Epithelial cell of proximal tubule (primary cell): ENCODE results near the gene TXNDC2. TPM values are rescaled to one million over a fixed set of nuclear protein-coding genes. Genes with fewer than 3 reads are reported as not detected.

Experiments used
- DNase-seq: peaks from one replicate; pipeline ENCODE4 v3.0.0-alpha.2; 2011; ENCODE audit warnings: low read depth
- H3K4me3 ChIP-seq: 2 replicates; pipeline ENCODE4 v1.5.1; 2011; ENCODE audit warnings: low read depth, mild to moderate bottlenecking, low read length
- total RNA-seq: library from RNA; depleted of rRNA; stranded (reverse); fragments of >200 nt; gene quantifications from 2 replicates; pipeline ENCODE4 v1.2.3, GENCODE V29; 2015
- TF ChIP-seq, protein P1 (sequence below): conservative IDR thresholded peaks from 2 replicates; pipeline ENCODE4 v1.5.1; 2012; ENCODE audit warnings: low read depth, mild to moderate bottlenecking, low read length

TXNDC2 gene
- total RNA-seq, 1 donor from 2014 or later = not detected

DNA sequence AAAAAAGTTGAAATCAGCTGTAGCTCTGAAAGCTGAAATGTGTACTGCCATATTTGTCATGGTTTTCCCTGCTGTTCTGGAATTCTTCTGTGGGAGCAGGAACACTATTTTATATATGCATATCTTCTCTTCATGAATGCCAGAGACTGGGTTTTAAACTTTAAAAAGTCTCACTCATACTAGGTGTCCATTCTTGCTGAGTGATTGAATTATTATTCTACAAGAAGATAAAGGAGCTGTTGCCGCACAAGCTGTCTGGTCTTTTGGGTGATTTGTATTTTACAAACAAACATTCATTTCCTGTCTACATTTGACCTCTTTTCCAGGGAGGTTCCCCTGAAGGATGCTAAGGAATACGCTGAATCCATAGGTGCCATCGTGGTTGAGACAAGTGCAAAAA, 40.5 kb upstream of the TXNDC2 start:
- TF ChIP-seq, protein P1, sequence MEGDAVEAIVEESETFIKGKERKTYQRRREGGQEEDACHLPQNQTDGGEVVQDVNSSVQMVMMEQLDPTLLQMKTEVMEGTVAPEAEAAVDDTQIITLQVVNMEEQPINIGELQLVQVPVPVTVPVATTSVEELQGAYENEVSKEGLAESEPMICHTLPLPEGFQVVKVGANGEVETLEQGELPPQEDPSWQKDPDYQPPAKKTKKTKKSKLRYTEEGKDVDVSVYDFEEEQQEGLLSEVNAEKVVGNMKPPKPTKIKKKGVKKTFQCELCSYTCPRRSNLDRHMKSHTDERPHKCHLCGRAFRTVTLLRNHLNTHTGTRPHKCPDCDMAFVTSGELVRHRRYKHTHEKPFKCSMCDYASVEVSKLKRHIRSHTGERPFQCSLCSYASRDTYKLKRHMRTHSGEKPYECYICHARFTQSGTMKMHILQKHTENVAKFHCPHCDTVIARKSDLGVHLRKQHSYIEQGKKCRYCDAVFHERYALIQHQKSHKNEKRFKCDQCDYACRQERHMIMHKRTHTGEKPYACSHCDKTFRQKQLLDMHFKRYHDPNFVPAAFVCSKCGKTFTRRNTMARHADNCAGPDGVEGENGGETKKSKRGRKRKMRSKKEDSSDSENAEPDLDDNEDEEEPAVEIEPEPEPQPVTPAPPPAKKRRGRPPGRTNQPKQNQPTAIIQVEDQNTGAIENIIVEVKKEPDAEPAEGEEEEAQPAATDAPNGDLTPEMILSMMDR = no peak
- no peak overlapping the region for H3K4me3 ChIP-seq
- DNase-seq = no peak

DNA sequence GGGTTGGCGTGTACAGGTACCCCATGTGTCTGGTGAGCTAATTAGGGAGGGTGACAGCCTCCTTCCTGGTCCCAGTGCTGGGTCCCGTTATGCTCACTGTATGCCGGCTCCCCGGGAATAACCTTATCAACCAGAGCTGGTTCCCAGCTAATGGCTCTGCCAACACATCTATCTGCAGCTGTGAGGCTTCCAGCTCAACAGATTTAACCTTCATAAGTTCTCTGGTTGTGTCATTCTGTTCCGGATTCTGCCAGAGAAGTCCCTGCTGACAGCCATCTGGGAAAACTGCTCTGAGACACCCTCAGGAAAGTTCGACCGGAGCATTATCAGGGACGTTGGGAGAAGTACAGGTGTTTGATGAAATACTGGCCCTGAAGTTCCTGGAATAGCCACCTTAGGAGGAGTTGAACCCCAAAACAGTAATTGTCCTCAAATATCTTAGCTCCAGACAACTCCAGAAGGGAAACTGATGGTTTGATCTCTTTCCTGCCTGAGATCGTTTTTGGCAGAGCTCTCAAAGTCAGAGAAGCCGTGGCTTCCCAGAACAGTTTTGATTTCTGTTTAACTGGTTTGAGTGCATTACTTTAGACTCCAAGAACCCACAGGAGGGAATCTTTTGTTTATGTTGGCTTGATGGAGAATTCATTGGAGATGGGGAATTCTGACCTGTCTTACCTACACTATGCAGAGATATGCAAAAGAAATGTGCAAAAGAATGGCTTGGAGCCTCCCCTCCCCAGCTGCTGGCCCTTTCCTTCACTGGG, 39.4 kb upstream of the TXNDC2 start:
- no peak for DNase-seq
- no peak overlapping the region for H3K4me3 ChIP-seq
- TF ChIP-seq, protein P1 = no peak

DNA sequence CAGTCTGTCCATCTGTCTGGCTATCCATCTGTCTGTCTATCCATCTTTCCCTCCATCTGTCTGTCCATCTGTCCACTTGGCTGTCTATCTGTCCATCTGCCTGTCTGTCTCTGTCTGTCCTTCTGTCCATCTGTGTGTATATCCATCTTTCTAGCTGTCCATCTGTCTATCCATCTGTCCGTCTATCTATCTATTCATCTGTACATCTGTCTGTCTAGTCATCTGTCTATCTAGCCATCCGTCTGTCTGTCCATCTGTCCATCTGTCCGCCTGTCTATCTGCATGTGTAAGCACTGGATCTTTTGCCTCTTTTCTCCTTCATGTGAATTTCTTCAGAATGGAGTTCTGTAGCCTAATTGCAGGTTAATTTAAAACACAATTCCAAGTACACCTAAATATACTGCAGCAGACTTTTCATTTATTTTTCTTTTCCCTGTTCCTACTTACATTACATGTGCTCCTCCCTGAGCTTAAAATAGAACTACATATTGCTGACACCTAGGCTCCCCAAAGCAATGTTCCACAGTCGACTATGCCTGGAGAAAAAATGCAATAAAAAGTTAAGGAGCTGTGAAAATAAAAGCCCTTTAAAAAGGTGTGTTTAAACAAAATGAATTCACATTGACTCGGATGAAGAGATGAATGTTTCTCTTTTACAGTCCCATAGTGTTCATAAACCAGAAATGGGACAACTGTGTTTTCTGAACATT, 37.4 kb upstream of the TXNDC2 start:
- H3K4me3 ChIP-seq = no peak overlapping the region
- TF ChIP-seq, protein P1 = no peak

DNA sequence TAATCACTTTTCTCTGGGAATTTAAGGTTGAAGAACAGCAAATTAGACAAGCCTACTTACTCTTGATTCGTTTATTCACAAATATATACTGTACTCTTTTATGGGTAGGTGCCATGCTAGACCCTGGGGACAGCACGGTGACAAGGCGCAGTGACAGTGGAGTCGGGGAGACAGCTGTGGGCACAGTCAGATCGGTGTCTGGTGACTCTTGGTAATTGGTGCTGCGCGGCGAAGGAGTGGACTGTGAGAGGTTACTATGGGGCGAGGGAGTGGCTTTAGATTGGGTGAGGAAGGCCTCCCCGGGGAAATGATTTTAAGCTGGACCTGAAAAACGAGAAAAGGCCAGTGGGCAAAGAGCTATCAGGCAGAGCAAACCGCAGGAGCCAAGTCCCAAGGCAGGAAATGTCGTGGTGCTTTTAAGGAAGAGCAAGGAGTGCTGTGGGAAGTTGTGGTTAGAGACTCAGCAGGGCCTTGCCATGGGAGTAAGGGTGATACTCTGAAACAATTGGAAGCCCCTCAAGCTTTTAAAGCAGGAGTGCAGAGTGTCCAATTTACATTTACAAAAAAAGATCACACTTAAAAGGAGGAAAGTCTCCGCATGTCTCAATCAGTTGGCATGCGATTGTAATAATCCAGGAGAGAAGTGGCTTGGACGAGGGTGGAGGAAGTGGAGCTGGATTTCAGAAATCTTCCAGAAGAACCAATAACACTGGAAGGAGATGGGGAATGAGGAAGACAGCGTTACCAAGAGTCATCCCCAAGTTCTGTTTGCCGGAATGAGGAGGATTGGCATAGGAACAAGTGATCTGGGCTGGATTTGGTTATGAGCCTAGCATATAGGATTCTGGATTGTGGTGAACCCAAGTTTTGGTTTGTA, 36.1 kb upstream of the TXNDC2 start:
- no peak for DNase-seq
- no peak overlapping the region for H3K4me3 ChIP-seq
- TF ChIP-seq, protein P1 = no peak

More for the DNA sequence above, 37.4 kb upstream of the TXNDC2 start:
- no peak for DNase-seq

DNA sequence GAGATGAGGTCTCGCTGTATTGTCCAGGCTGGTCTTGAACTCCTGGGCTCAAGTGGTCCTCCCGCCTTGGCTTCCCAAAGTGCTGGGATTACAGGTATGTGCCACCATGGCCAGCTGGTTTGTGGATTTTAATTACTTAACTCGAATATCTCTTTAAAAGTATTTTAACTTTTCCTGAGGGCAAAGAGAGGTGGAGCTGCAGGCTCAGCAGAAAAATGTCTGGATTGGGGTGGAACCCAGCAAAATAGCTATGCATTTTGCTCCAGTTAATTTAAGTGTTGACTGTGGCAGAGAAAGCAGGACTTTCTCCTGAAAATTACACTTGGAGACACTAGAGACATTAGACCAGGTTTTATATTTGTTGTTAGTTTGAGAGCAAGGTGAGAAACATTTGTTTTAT, 35.5 kb upstream of the TXNDC2 start:
- DNase-seq = no peak
- no peak overlapping the region for H3K4me3 ChIP-seq
- TF ChIP-seq, protein P1 = no peak

DNA sequence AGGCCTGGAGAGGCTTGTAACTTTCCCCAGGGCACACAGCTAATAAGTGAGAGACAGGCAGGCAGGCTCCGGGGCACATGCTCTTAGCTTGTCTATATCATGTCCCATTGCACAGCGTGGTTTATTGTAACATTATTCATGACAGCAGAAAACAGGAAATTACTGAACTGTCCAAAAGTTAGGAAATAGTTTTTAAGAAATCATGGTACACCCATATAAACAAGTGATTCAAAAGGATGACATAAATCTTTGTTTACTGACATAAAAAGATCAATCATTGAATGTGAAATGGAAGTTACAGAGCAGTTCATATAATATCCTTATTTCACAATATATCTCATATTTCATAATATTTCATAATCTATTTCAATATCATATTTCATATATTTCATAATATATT, 34.3 kb upstream of the TXNDC2 start:
- no peak overlapping the region for H3K4me3 ChIP-seq
- DNase-seq = no peak
- TF ChIP-seq, protein P1 = no peak
